Cardiac fibroblast (primary cell): ENCODE data around the gene CNTNAP5.
"Not testable (repeated sequence)": the region's sequence is repeated elsewhere in the genome, so short reads cannot be mapped to it uniquely, and the experiment has no call there.

Experiments
- DNase-seq, 2 donors: peaks; one replicate each; pipeline versions ENCODE4 v3.0.0 to v3.0.0-alpha.2; 2010; ENCODE audit warnings: low read depth in 2 of 2
- H3K4me3 ChIP-seq, 2 donors: replicated peaks in 1 of 2; 1 replicate in 1 of 2; 2 replicates in 1 of 2; pipeline ENCODE4 v1.5.1; 2011; ENCODE audit warnings: low read depth in 2 of 2, low read length in 2 of 2, mild to moderate bottlenecking in 2 of 2, moderate library complexity in 1 of 2
- CTCF ChIP-seq: IDR thresholded peaks from one replicate; pipeline ENCODE4 v1.5.1; 2011; ENCODE audit warnings: low read depth, mild to moderate bottlenecking, low read length, inconsistent platforms

CNTNAP5 gene

GRCh38 chr2:124343827-124344498, 318.9 kb downstream of the CNTNAP5 start:
- TF ChIP-seq CTCF: no peak
- no peak overlapping the region for H3K4me3 ChIP-seq
- no peak for DNase-seq

GRCh38 chr2:124347209-124347608, 322.1 kb downstream of the CNTNAP5 start:
- no peak for DNase-seq
- no peak overlapping the region for H3K4me3 ChIP-seq
- TF ChIP-seq CTCF: no peak

GRCh38 chr2:124353656-124354055, 328.6 kb downstream of the CNTNAP5 start:
- H3K4me3 ChIP-seq: no peak overlapping the region
- no peak for DNase-seq
- no peak for TF ChIP-seq CTCF

DNA sequence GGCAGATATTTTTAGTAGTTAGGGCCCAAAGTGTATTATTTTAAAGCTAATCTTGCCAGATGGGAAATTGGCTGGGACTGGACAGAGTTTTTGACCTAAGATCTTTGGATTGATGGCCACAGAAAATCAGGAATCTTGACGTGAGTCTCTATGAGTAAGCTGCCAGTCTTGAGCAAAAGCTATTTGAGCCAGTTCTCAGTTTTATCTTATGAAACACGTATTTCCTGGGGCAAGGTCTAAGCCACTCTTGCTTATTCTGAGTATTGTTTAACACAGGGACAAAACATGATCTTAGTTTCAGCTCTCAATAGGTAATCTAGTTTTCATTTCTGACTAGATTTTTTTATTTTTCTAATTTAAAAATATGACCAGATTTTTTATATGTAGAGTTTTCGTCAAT, 329.4 kb downstream of the CNTNAP5 start:
- TF ChIP-seq CTCF: no peak
- no peak for DNase-seq
- no peak overlapping the region for H3K4me3 ChIP-seq

DNA sequence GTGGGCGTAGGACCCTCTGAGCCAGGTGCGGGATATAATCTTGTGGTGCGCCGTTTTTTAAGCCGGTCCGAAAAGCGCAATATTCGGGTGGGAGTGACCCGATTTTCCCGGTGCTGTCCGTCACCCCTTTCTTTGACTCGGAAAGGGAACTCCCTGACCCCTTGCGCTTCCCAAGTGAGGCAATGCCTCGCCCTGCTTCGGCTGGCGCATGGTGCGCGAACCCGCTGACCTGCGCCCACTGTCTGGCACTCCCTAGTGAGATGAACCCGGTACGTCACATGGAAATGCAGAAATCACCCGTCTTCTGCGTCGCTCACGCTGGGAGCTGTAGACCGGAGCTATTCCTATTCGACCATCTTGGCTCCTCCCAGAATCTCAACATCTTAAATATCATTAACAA, 336.9 kb downstream of the CNTNAP5 start:
- DNase-seq, H3K4me3 ChIP-seq: not testable (repeated sequence)

- H3K4me3 ChIP-seq: no peak overlapping the region
- DNase-seq: no peak
- TF ChIP-seq CTCF: no peak
These were observed 344.1 kb downstream of the CNTNAP5 start for GRCh38 chr2:124369181-124369580.

- H3K4me3 ChIP-seq: no peak overlapping the region
- no peak for DNase-seq
- no peak for TF ChIP-seq CTCF
These were observed 355.2 kb downstream of the CNTNAP5 start for GRCh38 chr2:124380221-124380749.
